Trophoblast cell (in vitro differentiated cells and primary cell): ENCODE data around the gene VTI1A.

Experiments used
- DNase-seq, 2 donors: peaks; one replicate each; pipeline ENCODE4 v3.0.0-alpha.2; 2016
- H2AFZ ChIP-seq: 2 replicates; pipeline ENCODE4 v1.6.1; 2013; ENCODE audit warnings: low read length, moderate library complexity, mild to moderate bottlenecking; ENCODE audit not compliant: insufficient read depth, poor library complexity
- H2AK5ac ChIP-seq: 2 replicates; pipeline ENCODE4 v1.6.1; 2013; ENCODE audit warnings: mild to moderate bottlenecking, low read length
- H2BK120ac ChIP-seq: 2 replicates; pipeline ENCODE4 v1.6.1; 2013; ENCODE audit warnings: low read length, mild to moderate bottlenecking, moderate library complexity; ENCODE audit not compliant: insufficient read depth, poor library complexity
- H2BK12ac ChIP-seq: 2 replicates; pipeline ENCODE4 v1.6.1; 2013; ENCODE audit warnings: mild to moderate bottlenecking, low read length, moderate library complexity
- H2BK5ac ChIP-seq: 2 replicates; pipeline ENCODE4 v1.6.1; 2013; ENCODE audit warnings: low read length, low read depth, moderate library complexity, mild to moderate bottlenecking; ENCODE audit not compliant: poor library complexity
- H3K14ac ChIP-seq: 2 replicates; pipeline ENCODE4 v1.6.1; 2013; ENCODE audit warnings: mild to moderate bottlenecking, low read length
- H3K18ac ChIP-seq: 2 replicates; pipeline ENCODE4 v1.6.1; 2013; ENCODE audit warnings: mild to moderate bottlenecking, low read length
- H3K23ac ChIP-seq: 2 replicates; pipeline ENCODE4 v1.6.1; 2013; ENCODE audit warnings: low read length
- H3K27ac ChIP-seq: 2 replicates; pipeline ENCODE4 v1.5.1; 2013; ENCODE audit warnings: low read depth, mild to moderate bottlenecking, inconsistent platforms, low read length, moderate library complexity
- H3K27me3 ChIP-seq: 2 replicates; pipeline ENCODE4 v1.6.1; 2013; ENCODE audit warnings: inconsistent platforms, mild to moderate bottlenecking, low read length, moderate library complexity; ENCODE audit not compliant: insufficient read depth
- H3K36me3 ChIP-seq, 2 experiments: 1 replicate in 1 of 2; 2 replicates in 1 of 2; pipeline ENCODE4 v1.6.1; 2013; ENCODE audit warnings: low read length in 2 of 2, mild to moderate bottlenecking in 2 of 2, moderate library complexity in 1 of 2; ENCODE audit not compliant: insufficient read depth in 2 of 2, control insufficient read depth in 1 of 2
- H3K4ac ChIP-seq: 2 replicates; pipeline ENCODE4 v1.6.1; 2013; ENCODE audit warnings: low read depth, mild to moderate bottlenecking, low read length, moderate library complexity
- H3K4me1 ChIP-seq, 2 experiments: 1 replicate in 1 of 2; 2 replicates in 1 of 2; pipeline ENCODE4 v1.6.1; 2013; ENCODE audit warnings: low read length in 2 of 2, mild to moderate bottlenecking in 2 of 2, moderate library complexity in 1 of 2; ENCODE audit not compliant: insufficient read depth in 2 of 2, control insufficient read depth in 1 of 2
- H3K4me2 ChIP-seq: 2 replicates; pipeline ENCODE4 v1.6.1; 2013; ENCODE audit warnings: inconsistent platforms, mild to moderate bottlenecking, low read length, moderate library complexity
- H3K4me3 ChIP-seq: 2 replicates; pipeline ENCODE4 v1.5.1; 2013; ENCODE audit warnings: mild to moderate bottlenecking, low read depth, low read length, inconsistent platforms
- H3K79me1 ChIP-seq: one replicate; pipeline ENCODE4 v1.6.1; 2013; ENCODE audit warnings: low read length
- H3K79me2 ChIP-seq: 2 replicates; pipeline ENCODE4 v1.6.1; 2013; ENCODE audit warnings: low read length, mild to moderate bottlenecking; ENCODE audit not compliant: control insufficient read depth, insufficient read depth, poor library complexity
- H3K9ac ChIP-seq: 2 replicates; pipeline ENCODE4 v1.6.1; 2013; ENCODE audit warnings: mild to moderate bottlenecking, low read length
- H3K9me3 ChIP-seq: 2 replicates; pipeline ENCODE4 v1.6.1; 2013; ENCODE audit warnings: low read depth, mild to moderate bottlenecking, control low read depth, inconsistent platforms, low read length; ENCODE audit not compliant: insufficient read depth
- H4K12ac ChIP-seq: 2 replicates; pipeline ENCODE4 v1.6.1; 2013; ENCODE audit warnings: low read depth, mild to moderate bottlenecking, low read length, moderate library complexity
- H4K8ac ChIP-seq: 2 replicates; pipeline ENCODE4 v1.6.1; 2013; ENCODE audit warnings: low read depth, mild to moderate bottlenecking, low read length, moderate library complexity
- H4K91ac ChIP-seq: one replicate; pipeline ENCODE4 v1.6.1; 2013; ENCODE audit warnings: low read depth, mild to moderate bottlenecking, low read length, moderate library complexity
- WGBS: extraction: QIAGEN DNeasy Blood & Tissue Kit; methylation state at CpG from one replicate; pipeline ENCODE4 v1.1.7; 2013; ENCODE audit warnings: missing lambda C conversion rate; ENCODE audit not compliant: insufficient read length, insufficient coverage; ENCODE audit errors: extremely low coverage; 5-methylcytosine and 5-hydroxymethylcytosine counted together

VTI1A gene

GRCh38 chr10:112533916-112534315, 86.9 kb downstream of the VTI1A start:
- Histone ChIP-seq H3K18ac (no peak overlapping the region), H2BK12ac (no peak overlapping the region), H3K4ac (no peak overlapping the region), H3K79me2 (no peaks in the 10 kb centered on the region), H3K4me1 (no peaks in the 10 kb centered on the region), H3K36me3 (no peaks in the 10 kb centered on the region), H3K27me3 (no peaks in the 10 kb centered on the region), H3K9me3 (no peaks in the 10 kb centered on the region), H3K9ac (no peak overlapping the region), H3K23ac (no peak overlapping the region), H2AFZ (no peak overlapping the region), H3K14ac (no peak overlapping the region), H2AK5ac (no peak overlapping the region), H3K4me3 (no peak overlapping the region), H3K79me1 (no peaks in the 10 kb centered on the region), H4K91ac (no peak overlapping the region), H4K8ac (no peak overlapping the region), H2BK5ac (no peak overlapping the region), H2BK120ac (no peak overlapping the region), H4K12ac (no peak overlapping the region), H3K27ac (no peak overlapping the region), H3K4me2 (no peak overlapping the region)
- DNase-seq, result no peak
- WGBS, result no CpG with 5 or more reads among the region's 1 CpG

DNA sequence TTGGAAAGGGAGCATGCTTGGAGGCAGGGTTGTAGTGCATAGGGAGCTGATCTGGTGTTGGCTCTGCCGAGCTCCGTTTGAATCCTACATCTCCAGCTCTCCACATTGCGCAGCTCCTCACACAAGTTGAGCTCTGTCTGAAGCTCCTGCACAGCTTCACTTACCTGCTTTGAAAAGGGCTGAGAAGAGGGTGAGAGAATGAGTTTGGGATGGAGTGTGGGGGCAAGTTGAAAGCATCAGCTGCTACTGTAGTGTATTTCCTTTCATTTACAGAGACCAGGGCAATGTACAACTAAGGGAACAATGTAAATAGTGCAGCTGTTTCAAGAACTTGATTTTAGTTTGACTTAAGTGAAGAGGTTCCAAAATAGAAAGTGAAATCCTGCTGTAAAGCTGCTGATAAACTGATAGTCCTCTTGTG, 88.5 kb downstream of the VTI1A start:
- H2BK5ac ChIP-seq, result no peak overlapping the region
- H3K14ac ChIP-seq, result no peak overlapping the region
- peak overlapping the region; percentile 5 for H4K91ac ChIP-seq
- no peaks in the 10 kb centered on the region for H3K4me1 ChIP-seq
- H3K27ac ChIP-seq, result no peak overlapping the region
- WGBS, result no CpG with 5 or more reads among the region's 3 CpGs
- no peaks in the 10 kb centered on the region for H3K79me1 ChIP-seq
- H4K8ac ChIP-seq, result no peak overlapping the region
- H3K4ac ChIP-seq, result no peak overlapping the region
- no peak overlapping the region for H4K12ac ChIP-seq
- no peak overlapping the region for H2AFZ ChIP-seq
- DNase-seq, result no peak
- H3K4me2 ChIP-seq, result no peak overlapping the region
- no peak overlapping the region for H2BK120ac ChIP-seq
- no peak overlapping the region for H3K9ac ChIP-seq
- no peak overlapping the region for H2AK5ac ChIP-seq
- no peaks in the 10 kb centered on the region for H3K36me3 ChIP-seq
- H3K79me2 ChIP-seq, result no peaks in the 10 kb centered on the region
- H3K4me3 ChIP-seq, result no peak overlapping the region
- no peak overlapping the region for H3K23ac ChIP-seq
- H3K9me3 ChIP-seq, result no peaks in the 10 kb centered on the region
- H3K27me3 ChIP-seq, result no peaks in the 10 kb centered on the region
- no peak overlapping the region for H2BK12ac ChIP-seq
- H3K18ac ChIP-seq, result no peak overlapping the region

DNA sequence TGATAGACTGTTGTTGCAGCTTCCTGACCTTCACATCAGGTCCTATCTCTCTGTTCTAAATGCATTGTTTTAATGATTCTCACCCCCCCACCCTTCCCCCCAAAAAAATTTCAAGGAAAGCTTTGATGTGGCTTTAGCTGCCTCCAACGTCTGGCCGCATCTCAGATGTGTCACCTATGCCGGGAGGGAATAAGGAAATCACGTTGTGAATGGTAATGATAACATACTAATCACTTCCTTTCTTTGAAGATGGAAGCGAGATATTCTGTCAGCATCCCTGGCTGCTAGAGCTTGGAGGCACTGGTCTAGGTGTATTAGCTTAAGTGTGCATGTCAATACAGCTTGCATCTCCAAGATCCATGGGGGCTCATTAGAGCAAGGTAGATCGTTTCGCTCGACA, 89.6 kb downstream of the VTI1A start:
- H3K14ac ChIP-seq, result no peak overlapping the region
- no peaks in the 10 kb centered on the region for H3K79me1 ChIP-seq
- H2AFZ ChIP-seq, result no peak overlapping the region
- H3K36me3 ChIP-seq, result no peaks in the 10 kb centered on the region
- H3K9me3 ChIP-seq, result no peaks in the 10 kb centered on the region
- no peaks in the 10 kb centered on the region for H3K79me2 ChIP-seq
- WGBS, result no CpG with 5 or more reads among the region's 8 CpGs
- H3K4me2 ChIP-seq, result no peak overlapping the region
- no peak overlapping the region for H2AK5ac ChIP-seq
- H3K4me1 ChIP-seq, result no peaks in the 10 kb centered on the region
- H3K18ac ChIP-seq, result no peak overlapping the region
- H2BK12ac ChIP-seq, result no peak overlapping the region
- no peak overlapping the region for H2BK120ac ChIP-seq
- no peak overlapping the region for H4K12ac ChIP-seq
- H4K91ac ChIP-seq, result no peak overlapping the region
- no peak overlapping the region for H3K4me3 ChIP-seq
- no peak overlapping the region for H4K8ac ChIP-seq
- H3K4ac ChIP-seq, result no peak overlapping the region
- DNase-seq, result no peak
- H3K23ac ChIP-seq, result no peak overlapping the region
- no peaks in the 10 kb centered on the region for H3K27me3 ChIP-seq
- H3K9ac ChIP-seq, result no peak overlapping the region
- H2BK5ac ChIP-seq, result no peak overlapping the region
- H3K27ac ChIP-seq, result no peak overlapping the region

GRCh38 chr10:112538168-112538567, 91.2 kb downstream of the VTI1A start:
- Histone ChIP-seq H2BK120ac (no peak overlapping the region), H3K4me2 (no peak overlapping the region), H3K36me3 (no peaks in the 10 kb centered on the region), H4K12ac (no peak overlapping the region), H3K18ac (no peak overlapping the region), H3K79me1 (no peaks in the 10 kb centered on the region), H3K27me3 (no peaks in the 10 kb centered on the region), H3K79me2 (no peaks in the 10 kb centered on the region), H3K27ac (no peak overlapping the region), H2AFZ (no peak overlapping the region), H3K14ac (no peak overlapping the region), H2BK5ac (no peak overlapping the region), H3K4me3 (no peak overlapping the region), H3K4ac (no peak overlapping the region), H4K8ac (no peak overlapping the region), H4K91ac (no peak overlapping the region), H3K4me1 (no peaks in the 10 kb centered on the region), H2AK5ac (no peak overlapping the region), H3K23ac (no peak overlapping the region), H2BK12ac (no peak overlapping the region), H3K9ac (no peak overlapping the region), H3K9me3 (no peaks in the 10 kb centered on the region)
- WGBS, result no CpG with 5 or more reads among the region's 7 CpGs
- DNase-seq, result no peak
